HepG2 (cell line): ENCODE results near the gene LRIG1. TPM values are rescaled to one million over a fixed set of nuclear protein-coding genes. Genes with fewer than 3 reads are reported as not detected.

Experiments used
- ERF ChIP-seq: IDR thresholded peaks from 2 replicates; pipeline ENCODE4 v1.6.1; 2018; ENCODE audit warnings: missing biosample characterization, missing genetic modification reagents
- FLYWCH1 ChIP-seq: sonication (generic); formaldehyde crosslinking; IDR thresholded peaks from 2 replicates; pipeline ENCODE4 v1.8.1; 2023; ENCODE audit warnings: mild to moderate bottlenecking, missing genetic modification reagents
- FOXA3 ChIP-seq: IDR thresholded peaks from 2 replicates; pipeline ENCODE4 v1.6.1; 2016; ENCODE audit warnings: missing genetic modification reagents, missing compliant biosample characterization
- JUNB ChIP-seq: sonication (generic); formaldehyde crosslinking; IDR thresholded peaks from 2 replicates; pipeline ENCODE4 v1.8.0; 2022; ENCODE audit warnings: missing genetic modification reagents, mild to moderate bottlenecking, borderline replicate concordance
- MED1 ChIP-seq: sonication (generic); formaldehyde crosslinking; IDR thresholded peaks from 2 replicates; pipeline ENCODE4 v1.4.0; 2020; ENCODE audit warnings: missing genetic modification reagents
- MYC ChIP-seq: sonication (generic); formaldehyde crosslinking; IDR thresholded peaks from 2 replicates; pipeline ENCODE4 v1.9.0; 2021; ENCODE audit warnings: missing genetic modification reagents, borderline replicate concordance
- RAD51 ChIP-seq: fragments of 450-650 bp; IDR thresholded peaks from 2 replicates; pipeline ENCODE4 v1.6.1; 2016; ENCODE audit warnings: borderline replicate concordance
- STAG1 ChIP-seq: sonication (generic); formaldehyde crosslinking; IDR thresholded peaks from 2 replicates; pipeline ENCODE4 v1.4.0; 2020; ENCODE audit warnings: missing genetic modification reagents
- ZBTB49 ChIP-seq: sonication (generic); formaldehyde crosslinking; IDR thresholded peaks from 2 replicates; pipeline ENCODE4 v1.4.0; 2020; ENCODE audit warnings: missing genetic modification reagents, borderline replicate concordance
- ZFY ChIP-seq: sonication (generic); formaldehyde crosslinking; IDR thresholded peaks from 2 replicates; pipeline ENCODE4 v1.4.0; 2020; ENCODE audit warnings: missing genetic modification reagents
- ZNF253 ChIP-seq: sonication (generic); formaldehyde crosslinking; IDR thresholded peaks from 2 replicates; pipeline ENCODE4 v1.8.0; 2022; ENCODE audit warnings: mild to moderate bottlenecking, missing genetic modification reagents, borderline replicate concordance
- ZNF414 ChIP-seq: sonication (generic); formaldehyde crosslinking; IDR thresholded peaks from 2 replicates; pipeline ENCODE4 v1.5.0; 2020; ENCODE audit warnings: missing genetic modification reagents
- ZNF451 ChIP-seq: sonication (generic); formaldehyde crosslinking; IDR thresholded peaks from 2 replicates; pipeline ENCODE4 v1.5.0; 2020; ENCODE audit warnings: mild to moderate bottlenecking, missing genetic modification reagents
- ZNF496 ChIP-seq: sonication (generic); formaldehyde crosslinking; IDR thresholded peaks from 2 replicates; pipeline ENCODE4 v1.8.1; 2023; ENCODE audit warnings: mild to moderate bottlenecking, moderate library complexity, missing genetic modification reagents; ENCODE audit not compliant: insufficient replicate concordance
- ZNF670 ChIP-seq: sonication (generic); formaldehyde crosslinking; IDR thresholded peaks from 2 replicates; pipeline ENCODE4 v1.8.0; 2022; ENCODE audit warnings: mild to moderate bottlenecking, missing genetic modification reagents, borderline replicate concordance
- polyA plus RNA-seq, 8 experiments: library from polyadenylated mRNA; depleted of rRNA in 3 of 8; stranded (reverse) in 7 of 8; unstranded in 1 of 8; fragments of >200 nt; fragmentation: Illumina TruSeq in 4 of 8; extraction: Trizol in 4 of 8; gene quantifications; 2 replicates each; pipeline versions ENCODE4 v1.2.1 to v1.2.3, GENCODE V29; 2011 to 2016; ENCODE audit warnings: low read depth in 4 of 8, missing spikeins in 1 of 8, mixed read lengths in 1 of 8; ENCODE audit not compliant: insufficient read depth in 1 of 8
- total RNA-seq, 5 experiments: library from RNA; depleted of rRNA; stranded (reverse); fragments of >200 nt; fragmentation: Illumina TruSeq; extraction: Trizol; gene quantifications; 2 replicates each; pipeline ENCODE4 v1.2.3, GENCODE V29; 2016; ENCODE audit warnings: low read depth in 1 of 5
- TF ChIP-seq, protein P1 (sequence below): sonication (generic); formaldehyde crosslinking; IDR thresholded peaks from 2 replicates; pipeline ENCODE4 v1.4.0; 2020; ENCODE audit warnings: mild to moderate bottlenecking, missing genetic modification reagents
- TF ChIP-seq, protein P2 (sequence below): sonication (generic); formaldehyde crosslinking; IDR thresholded peaks from 2 replicates; pipeline ENCODE4 v1.8.1; 2023; ENCODE audit warnings: missing genetic modification reagents, inconsistent platforms, borderline replicate concordance
- TF ChIP-seq, protein P3 (sequence below): sonication (generic); formaldehyde crosslinking; IDR thresholded peaks from 2 replicates; pipeline ENCODE4 v1.4.0; 2020; ENCODE audit warnings: missing genetic modification reagents

The LRIG1 gene
- total and polyA plus RNA-seq, 2 of the 13 experiments (the other 11 are each of a cell fraction or from before 2014, with no cell fraction given), result 17.8 to 24.8 TPM

DNA sequence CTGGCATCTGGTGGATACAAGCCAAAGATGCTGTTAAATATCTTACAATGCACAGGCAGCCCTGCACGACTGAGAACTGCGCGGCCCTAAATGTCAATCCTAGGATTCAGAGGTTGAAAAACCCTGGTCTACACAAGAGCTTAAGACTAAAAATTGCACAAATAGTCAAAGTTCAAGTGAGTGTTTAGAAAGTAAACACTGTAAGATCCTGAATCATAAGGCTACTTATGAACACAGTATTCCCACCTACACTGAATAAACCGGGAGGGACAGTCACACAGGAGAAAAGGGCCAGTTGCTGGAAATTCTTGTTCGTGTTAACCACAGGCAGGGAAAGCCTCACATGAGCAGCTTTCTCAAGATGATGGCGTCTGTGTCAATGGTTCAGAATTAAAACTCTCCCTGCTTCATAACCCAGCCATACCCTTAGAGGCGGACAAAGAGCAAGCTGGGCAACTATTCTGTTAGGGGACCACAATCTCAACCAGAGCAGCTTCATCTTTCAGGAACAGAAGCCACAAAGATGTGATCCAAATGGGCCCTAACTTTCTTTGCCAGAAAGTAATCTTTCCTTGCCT is 37.7 kb downstream of the LRIG1 start (continued):
- TF ChIP-seq, protein P1, sequence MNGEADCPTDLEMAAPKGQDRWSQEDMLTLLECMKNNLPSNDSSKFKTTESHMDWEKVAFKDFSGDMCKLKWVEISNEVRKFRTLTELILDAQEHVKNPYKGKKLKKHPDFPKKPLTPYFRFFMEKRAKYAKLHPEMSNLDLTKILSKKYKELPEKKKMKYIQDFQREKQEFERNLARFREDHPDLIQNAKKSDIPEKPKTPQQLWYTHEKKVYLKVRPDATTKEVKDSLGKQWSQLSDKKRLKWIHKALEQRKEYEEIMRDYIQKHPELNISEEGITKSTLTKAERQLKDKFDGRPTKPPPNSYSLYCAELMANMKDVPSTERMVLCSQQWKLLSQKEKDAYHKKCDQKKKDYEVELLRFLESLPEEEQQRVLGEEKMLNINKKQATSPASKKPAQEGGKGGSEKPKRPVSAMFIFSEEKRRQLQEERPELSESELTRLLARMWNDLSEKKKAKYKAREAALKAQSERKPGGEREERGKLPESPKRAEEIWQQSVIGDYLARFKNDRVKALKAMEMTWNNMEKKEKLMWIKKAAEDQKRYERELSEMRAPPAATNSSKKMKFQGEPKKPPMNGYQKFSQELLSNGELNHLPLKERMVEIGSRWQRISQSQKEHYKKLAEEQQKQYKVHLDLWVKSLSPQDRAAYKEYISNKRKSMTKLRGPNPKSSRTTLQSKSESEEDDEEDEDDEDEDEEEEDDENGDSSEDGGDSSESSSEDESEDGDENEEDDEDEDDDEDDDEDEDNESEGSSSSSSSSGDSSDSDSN (CRISPR knock-in tag), result no peak
- TF ChIP-seq ZNF670, result peak; percentile 86; the same call in 1 of the 2 replicates
- no peak for TF ChIP-seq MYC (CRISPR knock-in tag)
- TF ChIP-seq ZNF414 (CRISPR knock-in tag), result no peak
- 0 out of 2 replicates have a peak, but pooled peaks have one; percentile 33 for TF ChIP-seq JUNB
- no peak; the same call in 1 of the 2 replicates for TF ChIP-seq STAG1 (CRISPR knock-in tag)
- no peak for TF ChIP-seq ZBTB49
- no peak for TF ChIP-seq ZNF496 (CRISPR knock-in tag)
- TF ChIP-seq, protein P2, sequence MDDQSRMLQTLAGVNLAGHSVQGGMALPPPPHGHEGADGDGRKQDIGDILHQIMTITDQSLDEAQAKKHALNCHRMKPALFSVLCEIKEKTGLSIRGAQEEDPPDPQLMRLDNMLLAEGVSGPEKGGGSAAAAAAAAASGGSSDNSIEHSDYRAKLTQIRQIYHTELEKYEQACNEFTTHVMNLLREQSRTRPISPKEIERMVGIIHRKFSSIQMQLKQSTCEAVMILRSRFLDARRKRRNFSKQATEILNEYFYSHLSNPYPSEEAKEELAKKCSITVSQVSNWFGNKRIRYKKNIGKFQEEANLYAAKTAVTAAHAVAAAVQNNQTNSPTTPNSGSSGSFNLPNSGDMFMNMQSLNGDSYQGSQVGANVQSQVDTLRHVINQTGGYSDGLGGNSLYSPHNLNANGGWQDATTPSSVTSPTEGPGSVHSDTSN, result no peak
- TF ChIP-seq ERF (CRISPR knock-in tag), result peak; percentile 61
- TF ChIP-seq, protein P3, sequence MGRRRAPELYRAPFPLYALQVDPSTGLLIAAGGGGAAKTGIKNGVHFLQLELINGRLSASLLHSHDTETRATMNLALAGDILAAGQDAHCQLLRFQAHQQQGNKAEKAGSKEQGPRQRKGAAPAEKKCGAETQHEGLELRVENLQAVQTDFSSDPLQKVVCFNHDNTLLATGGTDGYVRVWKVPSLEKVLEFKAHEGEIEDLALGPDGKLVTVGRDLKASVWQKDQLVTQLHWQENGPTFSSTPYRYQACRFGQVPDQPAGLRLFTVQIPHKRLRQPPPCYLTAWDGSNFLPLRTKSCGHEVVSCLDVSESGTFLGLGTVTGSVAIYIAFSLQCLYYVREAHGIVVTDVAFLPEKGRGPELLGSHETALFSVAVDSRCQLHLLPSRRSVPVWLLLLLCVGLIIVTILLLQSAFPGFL (CRISPR knock-in tag), result no peak
- peak; percentile 30; the same call in 1 of the 2 replicates for TF ChIP-seq ZFY
- peak; percentile 97 for TF ChIP-seq FOXA3 (CRISPR knock-in tag)
- TF ChIP-seq MED1 (CRISPR knock-in tag), result peak; percentile 74
- no peak for TF ChIP-seq ZNF253
- TF ChIP-seq ZNF451 (CRISPR knock-in tag), result no peak
- TF ChIP-seq FLYWCH1 (CRISPR knock-in tag), result no peak
- TF ChIP-seq RAD51, result no peak
